GM18858 (cell line): Measurements from ENCODE around the gene FBXO28.
A peak's percentile ranks its signal among the peaks of the same experiment; 100 is the strongest.
"Not testable (repeated sequence)": the region's sequence is repeated elsewhere in the genome, so short reads cannot be mapped to it uniquely, and the experiment has no call there.

ENCODE experiments used
- ATAC-seq: cut with Tn5 transposase; IDR thresholded peaks from one replicate; pipeline ENCODE4 v1.9.1; 2021; ENCODE audit not compliant: unreplicated experiment

The FBXO28 gene

DNA sequence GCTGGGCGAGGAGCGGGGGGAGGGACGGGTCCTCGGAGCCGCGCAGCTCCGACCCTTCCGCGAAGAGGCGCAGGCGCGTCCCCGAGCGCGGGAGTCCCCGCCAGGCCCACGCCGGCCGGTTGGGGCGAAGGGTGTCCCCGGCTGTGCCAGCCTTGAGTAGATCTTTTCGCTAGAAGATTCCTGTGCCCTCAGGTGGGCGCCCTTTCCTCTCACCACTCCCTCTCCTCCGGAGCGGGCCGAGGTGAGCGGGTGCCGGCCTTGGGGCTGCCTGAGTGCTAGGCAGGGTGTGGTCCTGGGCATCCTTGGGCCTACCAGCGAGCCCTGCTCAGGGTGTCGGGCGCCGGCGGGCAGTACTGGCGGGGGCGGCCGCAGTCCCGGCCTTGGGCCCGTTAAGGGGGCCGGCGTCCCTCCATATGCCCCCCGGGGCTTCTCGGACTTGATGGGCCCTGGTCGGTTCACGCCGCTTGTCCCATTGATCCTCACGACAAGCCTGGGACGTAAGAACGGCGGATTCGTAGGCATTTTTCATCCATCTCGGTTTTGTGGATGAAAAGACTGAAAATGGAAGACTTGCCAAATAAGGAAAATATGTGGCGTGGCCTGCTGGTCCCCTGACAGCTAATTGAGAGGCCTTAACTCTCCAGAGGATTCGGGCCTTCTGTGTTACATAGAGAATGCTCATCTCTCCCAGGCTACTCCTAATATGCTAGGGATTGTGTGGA lies 69.8 kb downstream of the FBXO28 start:
- ATAC-seq, result peak; percentile 31

DNA sequence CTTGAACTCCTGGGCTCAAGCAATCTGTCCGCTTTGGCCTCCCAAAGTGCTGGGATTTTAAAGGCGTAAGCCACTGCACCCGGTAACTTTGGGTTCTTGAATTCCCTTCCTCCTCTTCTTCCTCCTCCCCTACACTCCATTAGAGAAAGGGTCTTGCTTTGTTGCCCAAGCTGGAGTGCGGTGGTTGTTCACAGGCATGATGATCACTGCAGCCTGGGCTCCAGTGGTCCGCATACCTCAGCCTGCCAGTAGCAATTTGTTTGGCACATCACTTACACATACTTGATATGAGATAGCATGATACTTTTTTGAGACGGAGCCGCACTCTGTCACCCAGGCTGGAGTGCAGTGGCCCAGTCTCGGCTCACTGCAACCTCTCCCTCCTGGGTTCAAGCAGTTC lies 71.3 kb downstream of the FBXO28 start:
- no peak for ATAC-seq

DNA sequence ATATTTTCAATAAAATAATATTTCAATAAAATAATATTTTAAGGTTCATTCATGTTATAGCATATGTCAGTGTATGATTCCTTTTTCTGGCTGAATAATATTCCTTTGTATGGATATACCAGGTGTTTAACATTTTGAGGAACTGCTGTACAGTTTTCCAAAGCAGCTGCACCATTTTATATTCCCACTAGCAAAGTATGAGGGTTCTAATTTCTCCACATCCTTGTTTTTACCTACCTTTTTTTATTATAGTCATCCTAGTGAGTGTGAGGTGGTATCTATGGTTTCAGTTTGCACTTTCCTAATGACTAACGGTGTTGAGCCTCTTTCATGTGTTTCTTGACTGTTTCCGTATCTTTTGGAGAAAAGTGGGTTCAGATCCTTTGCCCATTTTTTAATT lies 74.4 kb downstream of the FBXO28 start:
- no peak for ATAC-seq

DNA sequence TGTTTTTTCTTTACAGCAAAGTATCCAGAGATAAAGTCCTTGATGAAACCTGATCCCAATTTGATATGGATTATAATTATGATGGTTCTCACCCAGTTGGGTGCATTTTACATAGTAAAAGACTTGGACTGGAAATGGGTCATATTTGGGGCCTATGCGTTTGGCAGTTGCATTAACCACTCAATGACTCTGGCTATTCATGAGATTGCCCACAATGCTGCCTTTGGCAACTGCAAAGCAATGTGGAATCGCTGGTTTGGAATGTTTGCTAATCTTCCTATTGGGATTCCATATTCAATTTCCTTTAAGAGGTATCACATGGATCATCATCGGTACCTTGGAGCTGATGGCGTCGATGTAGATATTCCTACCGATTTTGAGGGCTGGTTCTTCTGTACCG lies 75.7 kb downstream of the FBXO28 start:
- ATAC-seq, result no peak

DNA sequence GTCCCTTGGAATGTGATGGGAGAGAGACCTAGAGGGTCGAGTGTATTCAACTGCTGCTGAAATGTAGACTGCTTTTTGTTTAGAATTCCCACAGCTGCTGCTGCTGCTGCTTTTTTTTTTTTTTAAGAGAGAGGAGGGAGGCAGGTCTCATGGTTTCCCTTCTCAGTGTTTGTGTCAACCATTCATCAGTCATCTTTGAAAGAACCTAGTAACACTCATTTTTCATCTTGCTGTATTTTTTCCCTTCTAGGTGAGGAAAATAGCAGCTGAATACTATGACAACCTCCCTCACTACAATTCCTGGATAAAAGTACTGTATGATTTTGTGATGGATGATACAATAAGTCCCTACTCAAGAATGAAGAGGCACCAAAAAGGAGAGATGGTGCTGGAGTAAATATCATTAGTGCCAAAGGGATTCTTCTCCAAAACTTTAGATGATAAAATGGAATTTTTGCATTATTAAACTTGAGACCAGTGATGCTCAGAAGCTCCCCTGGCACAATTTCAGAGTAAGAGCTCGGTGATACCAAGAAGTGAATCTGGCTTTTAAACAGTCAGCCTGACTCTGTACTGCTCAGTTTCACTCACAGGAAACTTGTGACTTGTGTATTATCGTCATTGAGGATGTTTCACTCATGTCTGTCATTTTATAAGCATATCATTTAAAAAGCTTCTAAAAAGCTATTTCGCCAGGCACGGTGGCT lies 78.3 kb downstream of the FBXO28 start:
- ATAC-seq, result peak; percentile 44

DNA sequence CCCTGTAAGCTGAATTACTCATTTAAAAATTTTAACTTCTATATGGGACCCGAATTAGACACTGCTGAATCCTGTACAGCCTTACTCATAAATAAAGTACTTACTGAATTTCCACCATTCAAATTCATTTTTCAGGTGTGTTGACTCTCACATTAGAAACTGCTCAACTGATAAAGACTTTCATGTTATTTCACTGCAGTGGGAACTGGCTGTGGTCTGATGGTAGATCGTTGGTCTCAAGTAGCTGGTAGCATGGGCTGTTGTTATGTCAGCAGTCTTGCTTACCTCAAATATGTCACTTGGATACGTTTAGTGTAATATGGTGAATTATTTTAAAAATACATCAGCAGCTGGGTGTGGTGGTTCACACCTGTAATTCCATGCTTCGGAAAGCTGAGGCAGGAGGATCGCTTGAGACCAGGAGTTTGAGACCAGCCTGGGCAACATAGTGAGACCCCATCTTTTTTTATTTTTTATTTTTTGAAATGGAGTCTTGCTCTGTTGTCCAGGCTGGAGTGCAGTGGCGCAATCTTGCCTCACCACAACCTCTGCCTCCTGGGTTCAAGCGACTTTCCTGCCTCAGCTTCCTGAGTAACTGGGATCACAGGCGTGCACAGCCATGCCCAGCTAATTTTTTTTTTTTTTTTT lies 79.5 kb downstream of the FBXO28 start:
- no peak for ATAC-seq

DNA sequence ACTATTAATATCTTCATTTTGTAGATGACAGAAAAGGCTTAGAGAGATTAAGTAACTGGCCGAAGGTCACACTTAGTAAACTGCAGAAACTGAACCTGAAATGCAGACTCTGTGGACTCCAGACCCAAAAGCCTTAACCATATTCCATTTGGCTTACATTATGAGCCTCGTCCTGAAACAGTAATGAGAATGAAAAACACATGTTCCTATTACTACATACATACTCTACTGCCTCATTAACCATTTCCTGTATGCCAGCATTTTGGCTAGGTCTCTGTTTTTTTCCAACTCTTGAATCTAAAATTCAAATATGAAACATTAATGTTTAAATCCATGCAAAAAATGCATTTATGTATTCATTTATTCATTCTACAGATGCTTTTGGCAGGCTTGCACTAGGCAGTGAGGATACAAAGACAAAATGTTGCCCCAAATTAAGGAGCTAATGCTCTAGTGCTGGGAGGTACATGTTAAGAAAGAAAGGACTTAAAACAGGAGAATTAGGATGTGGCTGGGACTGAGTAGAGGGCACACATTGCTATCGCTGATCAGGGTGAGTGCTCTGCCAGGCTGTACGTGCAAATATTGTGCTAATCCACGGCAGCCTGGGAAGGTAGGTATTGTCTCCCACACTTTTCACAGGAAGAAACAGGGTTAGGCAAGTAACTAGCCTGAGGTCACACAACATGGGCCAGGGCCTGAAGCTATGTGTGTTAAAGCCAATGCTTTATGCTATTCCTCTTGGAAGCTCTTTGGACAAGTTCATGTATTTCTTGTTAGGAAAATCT lies 83.1 kb downstream of the FBXO28 start:
- ATAC-seq, result no peak

DNA sequence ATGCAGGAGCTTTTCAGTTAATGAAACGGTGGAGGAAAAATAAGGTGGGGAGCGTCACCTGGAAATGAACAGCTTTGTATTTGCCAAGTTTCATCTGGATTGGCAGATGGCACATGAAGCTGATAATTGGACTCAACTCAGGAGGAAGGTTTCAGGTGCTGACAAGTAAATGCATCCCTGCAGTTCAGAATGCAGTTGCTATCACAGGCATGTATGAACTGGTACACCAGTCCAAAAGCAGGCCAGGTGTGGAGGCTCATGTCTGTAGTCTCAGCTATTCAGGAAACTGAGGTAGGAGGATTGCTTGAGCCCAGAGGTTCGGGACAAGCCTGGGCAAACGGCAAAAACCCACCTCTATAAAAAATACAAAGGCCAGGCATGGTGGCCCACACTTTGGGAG lies 84.7 kb downstream of the FBXO28 start:
- no peak for ATAC-seq

DNA sequence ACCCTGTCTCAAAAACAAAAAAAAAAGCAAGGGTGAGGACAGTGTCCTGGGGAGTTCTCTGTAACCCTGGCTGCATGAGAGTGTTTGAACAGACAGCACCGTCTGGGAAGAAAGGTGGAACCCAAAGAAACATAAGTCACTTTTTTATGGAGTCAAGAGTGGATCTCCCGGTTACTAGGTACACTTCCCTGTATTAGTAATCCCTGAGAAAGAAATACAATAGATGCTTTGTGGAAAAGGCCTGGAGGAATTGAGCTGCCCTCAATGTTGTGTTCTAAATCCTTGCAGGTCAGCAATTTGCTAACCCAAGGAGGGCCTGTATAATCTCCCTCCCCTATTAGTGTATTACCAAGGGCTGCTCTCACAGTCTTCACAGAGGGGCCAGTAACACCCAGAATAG lies 85.8 kb downstream of the FBXO28 start:
- ATAC-seq, result no peak

DNA sequence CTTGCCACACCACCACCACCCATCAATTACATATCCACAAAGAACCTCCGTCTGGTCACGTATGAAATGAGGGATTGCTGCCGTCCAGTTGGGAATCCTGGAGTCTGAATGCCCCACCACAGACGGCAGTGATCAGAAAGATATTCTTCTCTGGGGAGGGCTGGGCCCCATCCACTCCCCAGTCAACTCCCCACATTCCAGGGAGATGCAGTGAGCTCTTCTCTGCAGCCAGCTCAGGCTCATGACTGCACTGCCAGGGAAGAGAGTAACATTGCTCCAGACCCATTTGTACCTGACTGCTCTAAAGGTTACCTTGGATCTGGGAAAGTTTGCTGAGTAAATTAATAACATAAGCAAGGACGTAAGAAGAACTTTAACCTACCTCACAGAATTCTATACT lies 87.5 kb downstream of the FBXO28 start:
- no peak for ATAC-seq

DNA sequence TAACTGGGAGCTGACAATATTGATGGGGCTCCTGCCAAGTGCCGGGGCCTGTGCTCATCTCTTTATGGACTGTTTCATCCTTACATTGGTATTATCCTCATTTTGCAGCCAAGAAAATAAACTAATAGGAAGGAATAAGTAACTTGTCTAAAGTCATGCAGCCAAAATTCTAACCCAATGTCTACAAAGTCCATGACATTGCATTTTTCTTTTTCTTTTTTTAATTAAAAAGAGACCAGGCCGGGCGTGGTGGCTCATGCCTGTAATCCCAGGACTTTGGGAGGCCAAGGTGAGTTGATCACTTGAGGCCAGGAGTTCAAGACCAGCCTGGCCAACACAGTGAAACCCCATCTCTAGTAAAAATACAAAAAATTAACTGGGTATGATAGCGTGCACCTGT lies 87.9 kb downstream of the FBXO28 start:
- no peak for ATAC-seq

DNA sequence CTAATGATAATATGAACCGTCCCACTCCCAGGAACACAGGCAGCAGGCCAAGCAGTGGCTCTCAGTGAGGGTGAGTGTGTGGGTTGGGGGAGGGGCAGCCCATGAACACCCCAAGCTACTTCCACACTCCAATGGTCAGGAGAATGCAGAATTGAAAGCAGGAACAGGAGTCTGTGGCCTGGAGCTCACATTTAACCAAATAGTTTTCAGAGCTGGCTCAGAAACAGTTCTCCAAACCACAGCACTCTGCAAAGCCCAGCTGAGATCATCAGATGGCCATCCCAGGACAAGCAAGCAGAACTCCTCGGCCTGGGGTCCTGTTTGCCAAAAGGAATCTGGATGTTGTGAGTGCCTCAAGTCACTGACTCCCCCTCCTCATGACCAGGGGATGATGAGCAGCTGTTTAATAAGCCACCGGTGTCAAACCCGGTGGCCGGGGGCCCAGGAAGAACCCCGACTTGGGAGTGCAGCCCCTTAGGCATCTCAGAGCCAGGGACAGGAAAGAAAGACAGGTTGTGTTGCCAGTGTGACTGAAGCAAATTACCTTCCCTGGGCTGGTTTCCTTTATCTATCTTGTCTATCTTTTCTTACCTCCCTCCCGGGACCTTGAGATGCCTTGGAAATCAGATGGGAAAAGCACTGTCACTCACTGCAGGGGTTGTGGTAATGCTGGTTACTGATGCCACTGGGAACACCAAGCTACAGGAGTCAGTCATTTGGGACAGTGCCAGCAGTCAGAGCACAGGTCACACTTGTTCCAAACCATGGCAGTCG lies 89.5 kb downstream of the FBXO28 start:
- ATAC-seq, result peak; percentile 72

DNA sequence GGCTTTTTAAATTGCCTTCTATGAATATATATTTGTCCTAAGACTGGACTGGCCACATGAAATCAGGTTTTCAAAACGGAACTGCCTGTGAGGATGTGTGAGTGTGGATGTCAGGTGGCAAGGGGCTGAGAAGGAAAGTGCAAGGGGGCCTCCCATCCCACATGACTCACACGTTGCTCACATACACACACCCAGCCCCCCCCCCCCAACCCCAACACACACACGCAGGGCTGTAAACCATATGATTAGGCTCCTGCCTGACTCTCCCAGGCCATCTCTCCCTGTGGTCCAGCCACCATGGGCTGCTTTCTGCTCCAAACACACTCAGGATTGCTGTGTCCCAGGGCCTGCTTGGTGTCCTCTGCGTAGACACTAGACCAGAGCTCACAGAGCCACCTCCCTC lies 91.5 kb downstream of the FBXO28 start:
- no peak for ATAC-seq

DNA sequence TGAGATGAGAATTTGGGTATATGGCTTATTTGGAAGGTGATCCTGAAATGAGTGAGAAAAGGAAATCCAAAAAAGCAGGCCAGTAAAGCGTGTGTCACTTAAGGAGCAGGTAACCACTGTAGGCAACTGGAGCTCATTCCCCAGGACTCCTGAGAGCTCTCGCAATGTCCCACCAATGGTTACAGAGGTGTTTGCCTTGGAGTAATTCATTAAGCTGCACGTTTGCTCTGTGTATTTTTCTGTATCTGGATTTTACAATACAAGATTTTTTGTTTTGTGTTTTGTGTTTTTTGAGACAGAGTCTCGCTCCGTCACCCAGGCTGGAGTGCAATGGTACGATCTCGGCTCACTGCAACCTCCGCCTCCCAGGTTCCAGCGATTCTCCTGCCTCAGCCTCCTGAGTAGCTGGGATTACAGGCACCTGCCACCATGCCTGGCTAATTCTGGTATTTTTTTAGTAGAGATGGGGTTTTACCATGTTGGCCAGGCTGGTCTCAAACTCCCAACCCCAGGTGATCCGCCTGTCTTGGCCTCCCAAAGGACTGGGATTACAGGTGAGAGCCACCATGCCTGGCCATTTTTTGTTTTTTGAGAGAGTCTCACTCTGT lies 92.1 kb downstream of the FBXO28 start:
- ATAC-seq, result not testable (repeated sequence)

DNA sequence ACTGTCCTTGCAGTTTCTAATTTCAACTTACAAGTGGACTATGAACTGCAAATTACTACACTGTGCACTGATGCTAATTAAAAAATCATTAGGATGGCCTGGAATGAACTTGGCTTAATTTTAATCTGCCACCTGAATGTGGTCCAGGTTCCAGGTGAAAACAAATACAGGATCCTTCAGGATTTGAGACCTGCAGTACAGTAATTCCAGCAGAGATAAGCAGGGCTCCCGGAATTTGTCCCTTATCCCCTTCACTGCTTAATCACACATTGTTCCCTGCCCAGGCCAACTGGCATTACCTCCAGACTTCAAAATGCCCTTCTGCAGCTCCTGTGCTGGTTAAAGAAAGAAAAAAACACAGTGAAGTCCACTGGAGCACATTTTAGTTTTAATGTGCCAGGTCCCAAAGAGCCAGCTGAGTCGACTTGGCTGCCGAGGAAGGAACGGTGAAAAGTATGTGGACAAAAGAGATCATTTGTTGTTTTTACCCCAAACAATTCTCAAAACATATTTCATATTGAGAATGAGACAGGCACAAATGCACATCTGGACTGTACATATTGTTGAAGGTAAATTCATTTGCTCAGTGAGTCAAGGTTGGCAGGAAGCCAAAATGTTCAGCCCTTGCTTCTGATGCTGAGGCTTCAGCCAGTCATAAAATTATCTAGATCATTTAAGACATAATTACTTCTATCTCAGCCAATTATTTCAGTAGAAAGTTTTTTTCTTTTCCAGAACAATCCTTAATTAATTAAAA lies 97.5 kb downstream of the FBXO28 start:
- ATAC-seq, result no peak
